HG03280 (cell line): ENCODE measurements around the gene LAMP1.
"Not testable (repeated sequence)": the region's sequence is repeated elsewhere in the genome, so short reads cannot be mapped to it uniquely, and the experiment has no call there.

Experiments used
- ATAC-seq: cut with Tn5 transposase; IDR thresholded peaks from one replicate; pipeline ENCODE4 v1.9.1; 2021; ENCODE audit warnings: mild to moderate bottlenecking, moderate library complexity; ENCODE audit not compliant: unreplicated experiment

Gene LAMP1

DNA sequence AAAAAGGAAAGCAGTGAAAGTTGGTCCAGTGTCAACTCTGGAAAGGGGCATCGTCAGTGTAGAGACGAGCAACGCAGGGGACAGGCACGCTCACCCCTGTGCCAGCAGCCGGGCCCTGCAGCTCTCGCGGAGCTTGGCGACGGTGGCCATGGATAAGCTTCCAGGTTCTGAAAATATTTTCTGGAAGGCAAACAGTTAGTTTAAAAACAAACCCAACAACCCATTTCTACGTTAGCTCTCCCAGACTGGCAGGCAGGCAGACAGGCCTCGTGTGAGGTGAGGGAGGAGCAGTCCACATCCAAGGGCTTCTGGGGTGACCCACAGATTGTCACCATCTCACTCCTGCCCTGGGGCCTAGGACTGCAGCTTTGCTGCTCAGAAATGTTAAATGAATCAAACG is 27.4 kb downstream of the LAMP1 start:
- ATAC-seq: no peak

GRCh38 chr13:113325779-113326178 is 28.7 kb downstream of the LAMP1 start:
- no peak for ATAC-seq

DNA sequence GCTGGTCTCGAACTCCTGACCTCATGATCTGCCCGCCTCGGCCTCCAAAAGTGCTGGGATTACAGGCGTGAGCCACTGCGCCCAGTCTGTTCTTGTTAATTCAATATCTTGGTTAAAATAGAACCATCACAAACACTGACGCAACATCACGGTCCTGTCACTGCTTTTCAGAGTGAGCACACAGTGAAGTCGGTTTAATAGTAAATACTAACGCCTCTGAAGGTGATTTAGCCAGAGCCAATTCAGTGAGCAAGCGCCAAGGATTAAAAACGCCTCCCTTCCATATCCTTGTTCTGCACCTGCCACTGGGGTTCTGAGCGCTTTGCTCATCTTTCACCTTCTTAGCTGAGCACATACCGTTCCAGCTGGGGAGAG is 30.3 kb downstream of the LAMP1 start:
- ATAC-seq: no peak

- no peak for ATAC-seq
Observed at GRCh38 chr13:113327766-113328471, 30.9 kb downstream of the LAMP1 start.

- no peak for ATAC-seq
Observed at GRCh38 chr13:113328851-113329250, 31.8 kb downstream of the LAMP1 start.

DNA sequence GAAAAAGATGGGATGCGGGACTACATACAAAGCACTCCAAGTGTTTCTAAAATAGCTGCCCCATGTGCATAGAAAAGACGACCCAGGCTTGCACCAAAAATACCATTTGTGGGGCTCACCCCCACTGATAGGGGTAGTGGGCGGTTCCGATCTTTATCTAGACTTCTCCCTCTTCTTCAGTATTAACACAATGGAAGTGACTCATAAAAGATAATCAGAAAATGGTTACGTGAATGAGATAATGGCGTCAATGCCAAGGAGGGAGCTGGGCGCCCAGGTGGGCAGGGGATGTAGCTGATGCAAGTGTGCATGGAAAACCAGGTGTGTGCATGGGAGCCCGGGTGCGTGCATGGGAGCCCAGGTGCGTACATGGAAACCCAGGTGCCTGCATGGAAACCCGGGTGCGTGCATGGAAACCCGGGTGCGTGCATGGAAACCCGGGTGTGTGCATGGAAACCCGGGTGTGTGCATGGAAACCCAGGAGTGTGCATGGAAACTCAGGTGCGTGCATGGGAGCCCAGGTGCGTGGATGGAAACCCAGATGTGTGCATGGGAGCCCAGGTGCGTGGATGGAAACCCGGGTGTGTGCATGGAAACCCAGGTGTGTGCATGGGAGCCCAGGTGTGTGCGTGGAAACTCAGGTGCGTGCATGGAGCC is 32.7 kb downstream of the LAMP1 start:
- no peak for ATAC-seq

- ATAC-seq: no peak
Observed at GRCh38 chr13:113332615-113333014, 35.6 kb downstream of the LAMP1 start.

DNA sequence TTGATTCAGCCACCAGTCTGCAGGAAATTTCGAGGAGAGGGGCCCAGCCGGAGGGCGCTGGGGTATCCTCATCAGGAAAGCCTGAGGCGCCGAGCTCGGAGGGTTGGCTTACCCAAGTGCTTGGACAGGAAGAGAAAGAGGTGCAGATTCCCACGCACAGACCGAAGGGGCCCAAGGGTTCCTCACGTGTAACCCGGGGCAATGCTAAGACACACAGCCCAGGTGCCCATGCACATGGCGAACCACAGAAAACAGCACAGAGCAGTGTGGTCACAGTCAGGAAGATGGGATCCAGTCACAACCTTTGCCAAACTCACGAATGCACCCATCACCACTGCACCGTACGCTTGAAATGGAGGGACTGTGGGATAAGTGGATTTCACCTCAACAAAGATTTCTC is 36.0 kb downstream of the LAMP1 start:
- no peak for ATAC-seq

- ATAC-seq: no peak
Observed at GRCh38 chr13:113337556-113337955, 40.5 kb downstream of the LAMP1 start.

- no peak for ATAC-seq
Observed at GRCh38 chr13:113337976-113338375, 40.9 kb downstream of the LAMP1 start.

GRCh38 chr13:113338451-113338850 is 41.4 kb downstream of the LAMP1 start:
- no peak for ATAC-seq

- no peak for ATAC-seq
Observed at GRCh38 chr13:113342820-113343691, 46.0 kb downstream of the LAMP1 start.

- no peak for ATAC-seq
Observed at GRCh38 chr13:113343692-113343968, 46.6 kb downstream of the LAMP1 start.

DNA sequence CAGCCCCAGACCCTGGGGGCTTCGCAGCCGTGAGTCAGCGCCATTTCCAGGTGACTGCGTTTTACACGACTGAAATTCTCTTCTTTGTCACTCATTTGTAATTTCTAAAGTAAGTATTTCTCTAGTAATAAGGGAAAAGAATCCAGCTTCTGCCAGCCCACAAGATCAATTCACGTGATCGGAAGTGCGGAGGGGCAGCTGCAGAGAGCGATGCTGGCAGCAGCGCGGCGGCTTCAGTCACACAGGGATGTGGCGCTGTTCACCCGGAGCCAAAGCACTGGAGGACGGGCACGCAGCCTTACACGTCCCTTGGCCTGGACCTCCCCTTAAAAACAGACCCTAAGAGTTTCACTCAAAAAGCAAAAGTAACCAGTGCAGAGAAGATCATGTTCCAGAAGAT is 48.4 kb downstream of the LAMP1 start:
- ATAC-seq: no peak

GRCh38 chr13:113347736-113348225 is 50.7 kb downstream of the LAMP1 start:
- not testable (repeated sequence) for ATAC-seq

GRCh38 chr13:113348591-113348990 is 51.6 kb downstream of the LAMP1 start:
- ATAC-seq: no peak

GRCh38 chr13:113349050-113349449 is 52.0 kb downstream of the LAMP1 start:
- no peak for ATAC-seq

GRCh38 chr13:113349491-113349890 is 52.5 kb downstream of the LAMP1 start:
- no peak for ATAC-seq

- no peak for ATAC-seq
Observed at GRCh38 chr13:113350065-113350937, 53.3 kb downstream of the LAMP1 start.

- no peak for ATAC-seq
Observed at GRCh38 chr13:113350938-113351335, 53.9 kb downstream of the LAMP1 start.

DNA sequence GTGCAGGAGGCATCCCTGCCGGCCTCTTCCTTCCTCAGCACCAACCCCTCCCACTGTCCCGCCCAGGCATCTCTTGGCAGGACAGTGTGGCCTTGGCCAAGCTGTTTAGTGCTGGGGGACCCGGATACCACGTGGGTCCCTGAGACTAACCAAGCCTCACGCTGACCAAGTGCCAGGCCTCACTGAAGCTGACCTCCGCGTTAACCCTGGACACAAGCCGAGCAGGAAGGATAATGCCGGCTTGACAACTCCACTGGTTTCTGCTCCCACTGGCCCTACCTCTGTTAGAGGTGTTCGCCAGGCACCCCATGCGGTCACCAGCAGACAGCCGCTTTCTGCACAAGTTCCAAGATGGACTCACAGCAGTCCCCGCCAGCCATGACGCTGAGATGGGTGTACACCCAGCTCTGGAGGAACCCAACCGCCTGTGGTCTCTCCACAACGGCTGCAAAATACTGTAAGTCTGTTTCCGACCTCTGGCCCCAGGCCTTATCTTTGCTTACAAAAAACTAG is 54.5 kb downstream of the LAMP1 start:
- ATAC-seq: no peak
